Transverse colon (tissue), 4 donors: ENCODE results near the gene NR4A2.
A peak's percentile ranks its signal among the peaks of the same experiment; 100 is the strongest.

Experiments used
- POLR2AphosphoS5 ChIP-seq, 3 donors: sonication (generic); formaldehyde crosslinking; IDR thresholded peaks; one replicate each; pipeline ENCODE4 v1.6.1; 2016; ENCODE audit warnings: antibody characterized with exemption in 3 of 3
- TF ChIP-seq, protein P1 (sequence below), 5 experiments: fragments of 200-600 bp in 3 of 5; fragments of 450-650 bp in 2 of 5; sonication (generic) in 3 of 5; IDR thresholded peaks; 1 replicate in 2 of 5; 2 replicates in 3 of 5; pipeline ENCODE4 v1.5.1; 2016 to 2017; ENCODE audit warnings: antibody characterized with exemption in 5 of 5, inconsistent platforms in 3 of 5, mild to moderate bottlenecking in 2 of 5, moderate library complexity in 1 of 5

DNA sequence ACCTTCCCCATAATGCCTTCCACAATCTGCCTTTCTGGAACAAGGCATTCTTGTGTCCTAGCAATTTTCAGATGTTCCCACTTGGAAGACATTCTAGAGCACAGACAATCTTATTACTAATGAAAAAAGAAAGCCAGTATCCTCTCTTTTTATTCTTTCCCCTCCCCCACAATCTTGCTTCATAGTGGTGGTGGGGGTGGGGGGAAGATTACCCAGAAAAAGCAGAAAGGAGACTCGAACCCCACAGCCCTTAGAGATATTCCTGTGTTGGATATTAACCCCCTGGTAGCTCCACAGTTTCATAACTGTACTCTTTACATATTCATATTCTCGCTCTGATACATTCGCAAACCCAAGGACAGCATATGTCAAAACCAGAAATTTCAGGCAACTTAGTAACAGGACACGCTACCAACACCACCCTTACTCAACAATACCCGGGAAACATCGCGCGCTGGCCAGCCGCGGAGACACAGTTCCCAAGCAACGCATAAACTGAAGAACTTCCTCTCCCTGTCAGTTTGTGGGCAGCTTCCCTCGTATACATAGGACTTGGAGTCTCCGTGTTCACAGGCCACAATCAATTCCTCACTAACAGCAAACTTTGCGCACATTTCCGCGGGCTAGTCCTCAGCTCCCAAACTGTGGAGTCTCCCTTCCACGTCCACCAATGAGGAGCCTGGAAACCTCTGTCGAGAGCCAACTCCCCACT is 793 bp downstream of the NR4A2 start:
- TF ChIP-seq, protein P1, sequence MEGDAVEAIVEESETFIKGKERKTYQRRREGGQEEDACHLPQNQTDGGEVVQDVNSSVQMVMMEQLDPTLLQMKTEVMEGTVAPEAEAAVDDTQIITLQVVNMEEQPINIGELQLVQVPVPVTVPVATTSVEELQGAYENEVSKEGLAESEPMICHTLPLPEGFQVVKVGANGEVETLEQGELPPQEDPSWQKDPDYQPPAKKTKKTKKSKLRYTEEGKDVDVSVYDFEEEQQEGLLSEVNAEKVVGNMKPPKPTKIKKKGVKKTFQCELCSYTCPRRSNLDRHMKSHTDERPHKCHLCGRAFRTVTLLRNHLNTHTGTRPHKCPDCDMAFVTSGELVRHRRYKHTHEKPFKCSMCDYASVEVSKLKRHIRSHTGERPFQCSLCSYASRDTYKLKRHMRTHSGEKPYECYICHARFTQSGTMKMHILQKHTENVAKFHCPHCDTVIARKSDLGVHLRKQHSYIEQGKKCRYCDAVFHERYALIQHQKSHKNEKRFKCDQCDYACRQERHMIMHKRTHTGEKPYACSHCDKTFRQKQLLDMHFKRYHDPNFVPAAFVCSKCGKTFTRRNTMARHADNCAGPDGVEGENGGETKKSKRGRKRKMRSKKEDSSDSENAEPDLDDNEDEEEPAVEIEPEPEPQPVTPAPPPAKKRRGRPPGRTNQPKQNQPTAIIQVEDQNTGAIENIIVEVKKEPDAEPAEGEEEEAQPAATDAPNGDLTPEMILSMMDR (IDR thresholded peaks at IDR 0.05) = no peak
- peak; percentile 38 to 70 (median 65) for TF ChIP-seq POLR2AphosphoS5 (IDR thresholded peaks at IDR 0.05)
